Activated CD8-positive, alpha-beta memory T cell treated with anti-CD3 and anti-CD28 coated beads, Interleukin-2, amount 50 U/mL, for 48 hours (primary cell): ENCODE measurements around the gene KIF19.
"Not testable (repeated sequence)": the region's sequence is repeated elsewhere in the genome, so short reads cannot be mapped to it uniquely, and the experiment has no call there.

Experiments used
- DNase-seq: peaks from one replicate; pipeline ENCODE4 v3.0.0-alpha.2; 2020

Gene KIF19

DNA sequence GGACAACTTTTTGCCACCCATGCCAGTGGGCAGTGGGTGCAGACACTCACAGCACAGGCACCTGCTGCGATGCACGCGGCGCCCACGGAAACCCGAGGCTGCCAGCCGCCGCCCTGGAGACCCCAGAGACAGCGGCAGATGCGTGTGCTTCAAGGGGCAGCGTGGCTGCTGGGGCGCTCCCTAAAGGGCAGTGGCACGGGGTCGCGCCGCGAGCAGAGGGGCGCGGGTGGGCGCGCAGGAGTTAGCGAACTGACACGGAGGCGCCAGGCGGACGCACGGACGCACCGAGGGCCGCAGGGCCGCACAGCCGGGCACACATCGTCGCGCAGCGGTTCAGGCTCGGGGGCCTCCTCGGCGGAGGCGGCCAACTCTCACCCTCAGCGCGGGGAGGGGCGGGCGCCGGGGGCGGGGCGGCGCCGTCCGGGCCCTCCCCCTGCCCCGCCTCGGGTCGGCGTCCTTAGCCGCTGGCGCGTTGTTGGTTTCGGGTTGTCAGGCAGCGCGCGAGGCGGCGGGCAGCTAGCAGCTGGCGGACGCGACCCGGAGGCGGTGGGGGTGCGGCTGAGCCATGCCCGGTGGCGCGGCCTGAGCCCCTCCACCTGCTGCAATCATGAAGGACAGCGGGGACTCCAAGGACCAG, at the start of gene KIF19:
Gene KIF19, plus strand, starts transcription at position 484 of the 637 bp plus-strand sequence. Its CDS starts 124 bp downstream, at position 608.
- DNase-seq, result peak; percentile 82

GRCh38 chr17:74276541-74277009, 49.5 kb upstream of the KIF19 start:
- no peak for DNase-seq

- no peak for DNase-seq
Observed at GRCh38 chr17:74277935-74278334, 48.1 kb upstream of the KIF19 start.

DNA sequence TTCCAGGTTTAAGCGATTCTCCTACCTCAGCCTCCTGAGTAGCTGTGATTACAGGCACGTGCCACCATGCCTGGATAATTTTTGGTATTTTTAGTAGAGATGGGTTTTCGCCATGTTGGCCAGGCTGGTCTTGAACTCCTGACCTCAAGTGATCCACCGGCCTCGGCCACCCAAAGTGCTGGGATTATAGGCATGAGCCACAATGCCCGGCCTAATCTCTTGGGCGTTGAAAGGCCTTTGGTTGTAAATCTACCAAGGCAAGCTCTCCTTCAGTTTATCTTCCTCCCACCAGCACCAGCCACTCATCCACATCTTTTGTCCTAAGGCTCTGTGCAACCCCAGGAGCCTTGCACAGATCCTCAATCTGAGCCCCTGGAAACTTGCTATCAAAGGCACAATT, 46.4 kb upstream of the KIF19 start:
- not testable (repeated sequence) for DNase-seq

DNA sequence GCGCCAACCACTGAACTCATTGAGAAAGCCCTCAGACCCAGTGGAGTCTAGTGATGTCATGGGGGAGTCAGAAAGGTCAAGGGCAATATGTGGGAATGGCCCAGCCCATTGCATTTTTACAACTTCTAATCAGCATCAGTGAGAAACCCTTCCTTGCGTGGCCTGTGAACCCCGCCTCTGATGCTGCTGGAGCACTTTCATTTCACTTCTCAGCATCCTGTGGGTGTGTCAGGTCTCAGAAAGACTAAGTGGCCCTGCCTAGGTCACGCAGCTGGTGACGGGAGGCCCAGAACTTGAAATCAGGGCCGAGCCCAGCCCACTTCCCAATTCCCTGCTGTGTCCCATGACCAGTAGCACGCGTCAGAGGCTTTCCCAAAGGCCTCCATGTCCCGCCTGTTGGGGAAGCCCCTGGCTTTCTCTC, 45.9 kb upstream of the KIF19 start:
- peak; percentile 72 for DNase-seq

- DNase-seq, result no peak
Observed at GRCh38 chr17:74281799-74282198, 44.2 kb upstream of the KIF19 start.

DNA sequence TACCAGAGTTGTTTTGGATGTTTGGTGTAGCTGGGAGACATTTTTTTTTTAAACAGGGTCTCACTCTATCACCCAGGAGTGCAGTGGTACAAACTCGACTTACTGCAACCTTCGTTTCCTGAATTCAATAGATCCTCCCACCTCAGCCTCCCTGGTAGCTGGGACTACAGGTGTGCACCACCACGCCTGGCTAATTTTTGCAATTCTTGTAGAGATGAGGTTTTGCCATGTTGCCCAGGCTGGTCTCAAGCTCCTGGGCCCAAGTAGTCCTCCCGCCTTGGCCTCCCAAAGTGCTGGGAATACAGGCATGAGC, 43.8 kb upstream of the KIF19 start:
- not testable (repeated sequence) for DNase-seq

DNA sequence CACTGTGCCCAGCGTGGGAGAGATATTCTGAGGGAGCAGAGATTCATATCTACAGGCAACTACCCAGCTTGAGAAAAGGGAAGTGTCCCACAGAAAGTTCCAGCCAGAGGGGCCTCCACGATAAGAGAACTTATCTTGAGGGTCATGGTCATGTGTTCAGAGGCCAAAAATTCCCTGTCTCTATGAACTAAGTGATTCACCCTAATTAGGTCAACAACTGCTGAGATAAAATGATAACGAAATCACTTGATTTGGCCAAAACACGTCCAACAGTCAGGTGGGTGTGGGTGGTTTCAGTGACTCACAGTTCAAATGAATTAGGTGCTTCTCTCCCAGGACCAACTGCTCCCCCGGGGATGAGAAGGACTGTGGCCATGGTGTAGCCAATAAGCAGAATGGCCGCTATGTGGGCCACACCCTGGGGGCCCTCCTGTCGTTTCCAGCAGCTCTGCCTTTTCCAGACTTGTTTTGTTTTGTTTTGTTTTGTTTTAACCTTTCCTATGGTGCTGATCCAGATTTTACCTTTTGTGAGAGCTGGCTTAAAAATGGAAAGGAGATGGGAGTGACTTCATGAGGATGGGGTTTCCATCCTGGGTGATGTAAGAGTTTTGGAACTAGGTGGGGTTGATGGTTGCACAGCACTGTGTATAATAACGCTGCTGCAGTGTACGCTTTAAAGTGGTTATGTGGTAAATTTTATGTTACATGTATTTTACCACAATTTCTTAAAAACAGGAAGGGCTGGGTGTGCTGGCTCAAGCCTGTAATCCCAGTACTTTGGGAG, 43.2 kb upstream of the KIF19 start:
- peak; percentile 81 for DNase-seq

DNA sequence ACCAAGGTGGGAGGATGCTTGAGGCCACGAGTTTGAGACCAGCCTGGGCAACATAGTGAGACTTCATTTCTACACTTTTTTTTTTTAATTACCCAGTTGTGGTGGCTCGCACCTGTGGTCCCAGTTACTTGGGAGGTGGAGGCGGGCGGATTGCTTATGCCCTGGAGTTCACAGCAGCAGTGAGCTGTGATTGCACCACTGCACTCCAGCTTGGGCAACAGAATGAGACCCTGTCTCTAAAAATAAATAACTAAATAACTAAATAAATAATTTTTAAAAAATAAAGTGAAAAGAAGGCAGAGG, 42.7 kb upstream of the KIF19 start:
- peak; percentile 65 for DNase-seq

- DNase-seq, result no peak
Observed at GRCh38 chr17:74287031-74287602, 38.9 kb upstream of the KIF19 start.

DNA sequence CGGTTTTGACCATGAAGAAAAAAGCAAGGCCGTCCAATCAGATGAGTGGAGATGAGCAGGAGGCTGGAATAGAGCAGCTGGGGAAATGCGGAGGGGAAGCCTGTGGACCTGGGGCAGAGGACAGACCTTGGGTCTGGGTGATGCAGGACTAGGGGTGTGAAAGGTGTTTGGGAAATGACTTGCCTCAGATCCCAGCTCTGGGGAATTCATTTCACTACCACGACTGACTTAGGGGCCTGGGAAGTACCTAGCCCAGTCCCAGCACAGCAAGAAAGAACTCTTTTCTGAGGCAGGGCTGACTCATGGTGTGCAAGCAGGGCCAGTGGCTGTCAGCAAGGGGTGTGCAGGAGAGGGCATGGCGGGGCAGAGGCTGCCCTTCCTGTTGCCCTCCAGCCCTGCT, 37.2 kb upstream of the KIF19 start:
- peak; percentile 69 for DNase-seq

DNA sequence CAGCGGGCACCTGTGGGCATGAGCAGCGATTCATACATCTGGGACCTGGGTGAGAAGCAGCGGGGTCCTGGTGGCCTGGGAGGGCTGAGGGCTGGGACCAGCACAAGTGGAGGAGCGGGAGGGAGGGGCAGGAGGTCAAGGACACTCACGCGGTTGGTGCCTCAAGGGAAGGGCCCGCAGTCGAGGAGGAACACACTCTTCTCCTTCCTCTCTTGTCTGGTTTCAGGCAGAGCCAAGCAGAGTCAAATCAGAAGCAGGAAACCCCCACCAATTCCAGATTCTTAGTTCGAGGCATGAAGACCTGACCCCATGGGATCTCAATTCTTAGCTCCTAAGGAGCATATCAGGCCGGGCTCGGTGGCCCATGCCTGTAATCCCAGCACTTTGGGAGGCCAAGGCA, 36.3 kb upstream of the KIF19 start:
- no peak for DNase-seq

GRCh38 chr17:74290340-74290739, 35.7 kb upstream of the KIF19 start:
- DNase-seq, result no peak

GRCh38 chr17:74292495-74292894, 33.5 kb upstream of the KIF19 start:
- DNase-seq, result no peak

DNA sequence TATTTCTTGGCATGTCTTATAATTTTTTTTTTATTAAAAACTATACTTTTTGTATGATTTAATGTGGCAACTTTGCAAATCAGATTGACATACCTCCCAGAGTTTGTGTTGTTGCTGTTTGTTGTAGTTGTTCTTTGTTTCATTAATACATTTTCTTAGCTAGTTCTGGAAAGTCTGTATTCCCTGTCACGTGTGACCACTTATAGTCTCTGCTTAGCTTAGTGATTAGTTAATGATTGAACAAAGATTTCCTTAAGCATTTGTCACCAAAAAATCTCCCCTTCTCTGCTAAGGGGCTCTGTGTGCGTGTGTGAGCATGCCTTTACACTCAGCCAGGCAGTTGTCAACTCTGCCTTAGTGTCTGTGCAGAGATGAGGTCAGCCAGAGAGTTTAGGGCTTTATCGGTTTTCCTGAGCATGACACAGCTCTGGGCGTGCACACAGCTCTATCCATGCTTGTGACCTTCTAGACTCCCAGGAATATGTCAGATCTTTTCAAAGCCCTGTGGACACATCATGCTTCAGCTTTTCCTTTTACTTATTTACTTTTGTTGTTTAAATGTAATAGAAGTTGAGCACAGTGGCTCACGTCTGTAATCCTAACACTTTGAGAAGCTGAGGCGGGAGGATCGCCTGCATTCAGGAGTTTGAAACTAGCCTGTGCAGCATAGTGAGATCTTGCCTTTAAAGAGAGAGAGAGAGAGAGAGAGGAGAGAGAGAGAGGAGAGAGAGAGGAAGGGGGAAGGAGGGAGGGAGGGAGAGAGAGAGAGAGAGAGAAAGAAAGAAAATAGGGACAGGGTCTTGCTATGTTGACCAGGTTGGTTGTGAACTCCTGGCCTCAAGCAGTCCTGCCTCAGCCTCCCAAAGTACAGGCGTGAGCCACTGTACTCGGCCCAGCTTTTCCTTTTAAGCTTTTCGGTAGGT, 30.1 kb upstream of the KIF19 start:
- no peak for DNase-seq

- no peak for DNase-seq
Observed at GRCh38 chr17:74296548-74296936, 29.5 kb upstream of the KIF19 start.

GRCh38 chr17:74297941-74298340, 28.1 kb upstream of the KIF19 start:
- peak; percentile 75 for DNase-seq

- DNase-seq, result no peak
Observed at GRCh38 chr17:74298778-74299177, 27.2 kb upstream of the KIF19 start.

DNA sequence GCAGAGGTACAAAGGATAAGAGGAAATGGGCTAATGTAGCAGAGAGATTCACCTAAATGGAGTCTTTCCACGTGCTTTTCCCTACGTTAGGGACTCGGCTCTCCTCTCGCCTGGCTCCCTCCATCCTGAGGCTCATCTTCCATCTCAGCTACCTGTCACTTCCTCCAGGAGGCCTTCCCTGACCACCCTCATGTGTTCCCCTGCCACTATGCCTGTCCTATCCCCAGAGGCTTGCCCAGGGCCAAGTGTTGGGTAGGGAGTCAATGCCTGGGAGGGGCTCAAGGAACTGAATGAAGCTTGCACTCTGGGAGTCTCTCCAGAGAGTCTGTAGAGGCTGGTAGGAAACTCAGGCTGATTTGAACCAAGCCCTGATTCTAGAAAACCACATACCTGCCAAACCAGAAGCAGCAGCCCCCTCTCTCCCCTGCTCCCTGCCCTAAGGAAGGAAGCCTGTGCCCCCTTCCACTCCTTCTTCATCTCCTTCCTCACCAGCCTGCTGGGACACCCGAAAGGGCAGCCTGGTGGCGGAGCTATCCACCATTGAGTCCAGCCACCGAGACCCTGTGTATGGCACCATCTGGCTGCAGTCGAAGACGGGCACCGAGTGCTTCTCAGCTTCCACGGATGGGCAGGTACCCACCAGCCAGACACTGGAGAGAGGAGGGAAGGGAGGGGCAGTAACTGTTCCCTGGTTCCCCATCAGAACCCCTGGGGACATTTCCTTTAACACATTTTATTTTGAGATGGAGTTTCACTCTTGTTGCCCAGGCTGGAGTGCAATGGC, 26.6 kb upstream of the KIF19 start:
- DNase-seq, result no peak

- no peak for DNase-seq
Observed at GRCh38 chr17:74303305-74303704, 22.7 kb upstream of the KIF19 start.

GRCh38 chr17:74304184-74304583, 21.8 kb upstream of the KIF19 start:
- no peak for DNase-seq

- no peak for DNase-seq
Observed at GRCh38 chr17:74305865-74306654, 20.0 kb upstream of the KIF19 start.
